Uterus (tissue), 2 donors: ENCODE data around the gene MSL1.

Experiments
- POLR2A ChIP-seq, 2 donors: fragments of 450-650 bp; IDR thresholded peaks; one replicate each; pipeline ENCODE4 v1.6.1; 2016; ENCODE audit warnings: antibody characterized with exemption in 2 of 2, mild to moderate bottlenecking in 1 of 2, moderate library complexity in 1 of 2
- TF ChIP-seq, protein P1 (sequence below), 4 experiments: fragments of 200-600 bp in 2 of 4; fragments of 450-650 bp in 2 of 4; sonication (generic) in 2 of 4; IDR thresholded peaks; one replicate each; pipeline ENCODE4 v1.5.1; 2016 to 2019; ENCODE audit warnings: antibody characterized with exemption in 4 of 4, mild to moderate bottlenecking in 2 of 4, moderate library complexity in 1 of 4

DNA sequence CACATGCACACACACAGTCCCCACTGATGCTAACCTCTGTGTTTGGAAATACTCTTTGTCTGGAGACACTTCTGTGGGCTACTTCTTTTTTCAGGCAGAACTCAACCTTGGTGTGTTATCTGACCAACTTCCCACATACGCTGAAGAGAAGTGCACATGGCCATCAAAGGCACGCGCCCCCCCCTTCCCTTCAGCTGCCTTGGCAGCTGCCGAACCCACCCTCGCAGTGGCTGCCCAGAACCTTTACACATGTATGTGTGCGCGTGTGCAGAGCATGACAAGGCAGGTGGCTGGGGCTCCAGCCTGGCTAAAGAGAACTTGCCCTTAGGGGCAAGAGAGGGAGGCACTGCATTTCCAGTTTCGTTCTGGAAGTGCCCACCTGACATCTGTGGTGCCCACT, 59.4 kb downstream of the MSL1 start:
- TF ChIP-seq, protein P1, sequence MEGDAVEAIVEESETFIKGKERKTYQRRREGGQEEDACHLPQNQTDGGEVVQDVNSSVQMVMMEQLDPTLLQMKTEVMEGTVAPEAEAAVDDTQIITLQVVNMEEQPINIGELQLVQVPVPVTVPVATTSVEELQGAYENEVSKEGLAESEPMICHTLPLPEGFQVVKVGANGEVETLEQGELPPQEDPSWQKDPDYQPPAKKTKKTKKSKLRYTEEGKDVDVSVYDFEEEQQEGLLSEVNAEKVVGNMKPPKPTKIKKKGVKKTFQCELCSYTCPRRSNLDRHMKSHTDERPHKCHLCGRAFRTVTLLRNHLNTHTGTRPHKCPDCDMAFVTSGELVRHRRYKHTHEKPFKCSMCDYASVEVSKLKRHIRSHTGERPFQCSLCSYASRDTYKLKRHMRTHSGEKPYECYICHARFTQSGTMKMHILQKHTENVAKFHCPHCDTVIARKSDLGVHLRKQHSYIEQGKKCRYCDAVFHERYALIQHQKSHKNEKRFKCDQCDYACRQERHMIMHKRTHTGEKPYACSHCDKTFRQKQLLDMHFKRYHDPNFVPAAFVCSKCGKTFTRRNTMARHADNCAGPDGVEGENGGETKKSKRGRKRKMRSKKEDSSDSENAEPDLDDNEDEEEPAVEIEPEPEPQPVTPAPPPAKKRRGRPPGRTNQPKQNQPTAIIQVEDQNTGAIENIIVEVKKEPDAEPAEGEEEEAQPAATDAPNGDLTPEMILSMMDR (IDR thresholded peaks at IDR 0.05): no peak
- TF ChIP-seq POLR2A (IDR thresholded peaks at IDR 0.05): no peak
